MCF 10A (cell line): ENCODE data around the gene ZNF768. TPM values are rescaled to one million over a fixed set of nuclear protein-coding genes. Genes with fewer than 3 reads are reported as not detected.

Experiments
- BruUV-seq: library from RNA; stranded (reverse); fragments of 400-500 nt; replicated peaks from 2 replicates; lab custom pipeline; 2021; lab: Mats Ljungman, UMichigan
- CTCF ChIA-PET: fragments of 300-600 bp; sonication (Branson Sonifier 250); formaldehyde crosslinking; extraction: SDS; loops from one replicate; lab custom pipeline; 2021; ENCODE audit warnings: antibody characterized with exemption, inconsistent platforms; lab: Yijun Ruan, JAX
- POLR2A ChIA-PET: fragments of 300-600, 350-650 bp; sonication (Branson Sonifier 250); formaldehyde crosslinking; extraction: SDS; loops from one replicate; lab custom pipeline; 2020; ENCODE audit warnings: antibody characterized with exemption, inconsistent platforms; lab: Yijun Ruan, JAX
- DNase-seq: peaks from one replicate; pipeline ENCODE4 v3.0.0-alpha.2; 2018; ENCODE audit not compliant: unreplicated experiment
- H3K27ac Mint-ChIP-seq: one replicate; pipeline ENCODE4 v1.8.0; 2022; ENCODE audit warnings: mild to moderate bottlenecking, low read depth, mixed read lengths; ENCODE audit not compliant: unreplicated experiment
- H3K27me3 Mint-ChIP-seq: one replicate; pipeline ENCODE4 v1.8.0; 2022; ENCODE audit warnings: mixed read lengths; ENCODE audit not compliant: insufficient read depth, unreplicated experiment
- H3K36me3 Mint-ChIP-seq: one replicate; pipeline ENCODE4 v1.8.0; 2022; ENCODE audit warnings: mild to moderate bottlenecking, moderate library complexity, mixed read lengths; ENCODE audit not compliant: insufficient read depth, unreplicated experiment
- H3K4me1 Mint-ChIP-seq: one replicate; pipeline ENCODE4 v1.8.0; 2022; ENCODE audit warnings: mixed read lengths; ENCODE audit not compliant: insufficient read depth, unreplicated experiment
- H3K4me3 Mint-ChIP-seq: one replicate; pipeline ENCODE4 v1.8.0; 2022; ENCODE audit warnings: mild to moderate bottlenecking, moderate library complexity, mixed read lengths; ENCODE audit not compliant: unreplicated experiment
- H3K9me3 Mint-ChIP-seq: one replicate; pipeline ENCODE4 v1.8.0; 2022; ENCODE audit warnings: mixed read lengths; ENCODE audit not compliant: unreplicated experiment
- CTCF ChIP-seq: fragments of 200-600 bp; IDR thresholded peaks from one replicate; pipeline ENCODE4 v1.8.0; 2022; ENCODE audit warnings: antibody characterized with exemption, mild to moderate bottlenecking; ENCODE audit not compliant: unreplicated experiment
- intact Hi-C: fragments of 100-400 bp; cut with micrococcal nuclease; formaldehyde crosslinking; loops from 2 replicates; pipeline ENCODE4 v1.14.1; 2022
- total RNA-seq: library from RNA; stranded (reverse); gene quantifications from 2 replicates; pipeline ENCODE4 v1.2.3, GENCODE V29; 2022

The ZNF768 gene
- total RNA-seq, 1 experiment from 2014 or later: 39.3 TPM

GRCh38 chr16:30548416-30549253 is 22.3 kb upstream of the ZNF768 start:
- Mint-ChIP-seq H3K4me1 (no peaks in the 10 kb centered on the region), H3K4me3 (no peak overlapping the region), H3K27ac (no peak overlapping the region), H3K27me3 (no peaks in the 10 kb centered on the region), H3K9me3 (no peaks in the 10 kb centered on the region), H3K36me3 (peaks cover 7% of the 10 kb centered on the region)
- POLR2A ChIA-PET: interaction anchor here (0.7 to 1.0 kb wide), 3 partner anchors 9 to 265 kb away, joined by 4 to 7 read pairs (median 4); partner anchors contain the start of gene ZNF747
- CTCF ChIA-PET: interaction anchor here (0.6 to 1.0 kb wide), 4 partner anchors 17 to 118 kb away, joined by 3 to 4 read pairs (median 3); no protein-coding TSS in a partner anchor
- no peak for TF ChIP-seq CTCF
- intact Hi-C loops: no loop called here
- BruUV-seq: no TSS peak
- no peak for DNase-seq

GRCh38 chr16:30546115-30546514 is 19.7 kb upstream of the ZNF768 start:
- no TSS peak for BruUV-seq
- H3K4me1 Mint-ChIP-seq: no peaks in the 10 kb centered on the region
- CTCF ChIA-PET: no interaction called here
- POLR2A ChIA-PET: no interaction called here
- H3K36me3 Mint-ChIP-seq: no peaks in the 10 kb centered on the region
- TF ChIP-seq CTCF: no peak
- no peak for DNase-seq
- H3K4me3 Mint-ChIP-seq: no peak overlapping the region
- intact Hi-C loops: no loop called here
- no peaks in the 10 kb centered on the region for H3K27me3 Mint-ChIP-seq
- no peak overlapping the region for H3K27ac Mint-ChIP-seq
- no peaks in the 10 kb centered on the region for H3K9me3 Mint-ChIP-seq

- H3K4me1 Mint-ChIP-seq: no peaks in the 10 kb centered on the region
- H3K27ac Mint-ChIP-seq: no peak overlapping the region
- H3K27me3 Mint-ChIP-seq: no peaks in the 10 kb centered on the region
- BruUV-seq: no TSS peak
- intact Hi-C loops: no loop called here
- DNase-seq: no peak
- ChIA-PET CTCF (interaction anchor here (0.6 to 1.6 kb wide), 3 partner anchors 8 to 98 kb away, joined by 3 to 5 read pairs (median 3); no protein-coding TSS in a partner anchor), POLR2A (interaction anchor here (0.7 kb wide), 1 partner anchor 28 kb away, joined by 3 read pairs; no protein-coding TSS in a partner anchor)
- H3K36me3 Mint-ChIP-seq: no peaks in the 10 kb centered on the region
- H3K9me3 Mint-ChIP-seq: no peaks in the 10 kb centered on the region
- no peak overlapping the region for H3K4me3 Mint-ChIP-seq
- no peak for TF ChIP-seq CTCF
Measured at GRCh38 chr16:30543067-30543466, 16.7 kb upstream of the ZNF768 start.
